Panc1 (cell line): ENCODE results near the gene ZFYVE27. TPM values are rescaled to one million over a fixed set of nuclear protein-coding genes. Genes with fewer than 3 reads are reported as not detected.

Experiments
- ATAC-seq: fragments of 200-7000 bp; cut with Tn5 transposase; 2 replicates; pipeline ENCODE4 v1.9.1; 2020; ENCODE audit warnings: mild to moderate bottlenecking, moderate library complexity
- BruUV-seq: library from RNA; stranded (reverse); fragments of 400-500 nt; replicated peaks from 2 replicates; lab custom pipeline; 2021; lab: Mats Ljungman, UMichigan
- CTCF ChIA-PET: fragments of 300-600 bp; sonication (Branson Sonifier 250); formaldehyde crosslinking; loops from one replicate; lab custom pipeline; 2022; ENCODE audit warnings: antibody characterized with exemption; lab: Charles Lee
- POLR2A ChIA-PET: fragments of 300-600 bp; sonication (Branson Sonifier 250); formaldehyde crosslinking; loops from one replicate; lab custom pipeline; 2022; ENCODE audit warnings: antibody characterized with exemption; lab: Charles Lee
- DNase-seq: peaks from one replicate; pipeline ENCODE4 v3.0.0-alpha.2; 2010; ENCODE audit warnings: low read depth, low spot score
- H3K27ac ChIP-seq: 2 replicates; pipeline ENCODE4 v1.5.1; 2011; ENCODE audit warnings: mild to moderate bottlenecking, low read length, inconsistent platforms
- H3K27me3 ChIP-seq: fragments of 200-500 bp; sonication (Bioruptor generic); 2 replicates; pipeline ENCODE4 v1.6.0; 2014; ENCODE audit warnings: low read length, inconsistent platforms; ENCODE audit not compliant: control insufficient read depth, insufficient read depth
- H3K36me3 ChIP-seq: fragments of 200-500 bp; sonication (Bioruptor generic); 2 replicates; pipeline ENCODE4 v1.5.1; 2014; ENCODE audit warnings: inconsistent platforms, mild to moderate bottlenecking, low read length, moderate library complexity; ENCODE audit not compliant: control insufficient read depth, insufficient read depth
- H3K4me1 ChIP-seq: 2 replicates; pipeline ENCODE4 v1.5.1; 2011; ENCODE audit warnings: inconsistent platforms, mild to moderate bottlenecking, low read length, moderate library complexity; ENCODE audit not compliant: control insufficient read depth, insufficient read depth
- H3K4me3 ChIP-seq, 2 experiments: 2 replicates each; pipeline ENCODE4 v1.5.1; 2011 to 2012; ENCODE audit warnings: low read depth in 2 of 2, low read length in 2 of 2, mild to moderate bottlenecking in 2 of 2, inconsistent platforms in 1 of 2, moderate library complexity in 1 of 2
- H3K9me3 ChIP-seq: fragments of 200-500 bp; sonication (Bioruptor generic); 2 replicates; pipeline ENCODE4 v1.5.1; 2014; ENCODE audit warnings: low read depth, mild to moderate bottlenecking, inconsistent platforms, low read length, moderate library complexity; ENCODE audit not compliant: control insufficient read depth, insufficient read depth
- POLR2AphosphoS5 ChIP-seq: IDR thresholded peaks from 2 replicates; pipeline ENCODE4 v1.6.1; 2012; ENCODE audit warnings: mild to moderate bottlenecking, low read depth, low read length, moderate library complexity
- REST ChIP-seq, 2 experiments: IDR thresholded peaks; 2 replicates each; pipeline ENCODE4 v1.6.1; 2011 to 2012; ENCODE audit warnings: low read depth in 2 of 2, control low read depth in 1 of 2, low read length in 1 of 2, mild to moderate bottlenecking in 1 of 2, moderate library complexity in 1 of 2; ENCODE audit not compliant: insufficient read depth in 1 of 2
- SIN3A ChIP-seq: IDR thresholded peaks from 2 replicates; pipeline ENCODE4 v1.6.1; 2012; ENCODE audit warnings: low read depth, mild to moderate bottlenecking, low read length, moderate library complexity, borderline replicate concordance; ENCODE audit not compliant: insufficient read depth
- TCF7L2 ChIP-seq: IDR thresholded peaks from 2 replicates; pipeline ENCODE4 v1.6.1; 2011; ENCODE audit warnings: mild to moderate bottlenecking, low read depth, low read length, inconsistent platforms
- in situ Hi-C: cut with HindIII; loops from 2 replicates; pipeline ENCODE4 v1.10.0; 2016; ENCODE audit warnings: low sequenced_read_pairs, low pct_unique_long_range_greater_than_20kb
- intact Hi-C: fragments of 100-400 bp; cut with micrococcal nuclease; formaldehyde crosslinking; loops from one replicate; pipeline ENCODE4 v1.10.0; 2022; ENCODE audit not compliant: unreplicated experiment
- total RNA-seq: library from RNA; stranded (reverse); gene quantifications from one replicate; pipeline ENCODE4 v1.2.1, GENCODE V29; 2021; ENCODE audit not compliant: unreplicated experiment
- TF ChIP-seq, protein P1 (sequence below): fragments of 450-650 bp; IDR thresholded peaks from 2 replicates; pipeline ENCODE4 v1.5.1; 2017; ENCODE audit warnings: mild to moderate bottlenecking

The ZFYVE27 gene
- total RNA-seq, 1 experiment from 2014 or later = 37.9 TPM

DNA sequence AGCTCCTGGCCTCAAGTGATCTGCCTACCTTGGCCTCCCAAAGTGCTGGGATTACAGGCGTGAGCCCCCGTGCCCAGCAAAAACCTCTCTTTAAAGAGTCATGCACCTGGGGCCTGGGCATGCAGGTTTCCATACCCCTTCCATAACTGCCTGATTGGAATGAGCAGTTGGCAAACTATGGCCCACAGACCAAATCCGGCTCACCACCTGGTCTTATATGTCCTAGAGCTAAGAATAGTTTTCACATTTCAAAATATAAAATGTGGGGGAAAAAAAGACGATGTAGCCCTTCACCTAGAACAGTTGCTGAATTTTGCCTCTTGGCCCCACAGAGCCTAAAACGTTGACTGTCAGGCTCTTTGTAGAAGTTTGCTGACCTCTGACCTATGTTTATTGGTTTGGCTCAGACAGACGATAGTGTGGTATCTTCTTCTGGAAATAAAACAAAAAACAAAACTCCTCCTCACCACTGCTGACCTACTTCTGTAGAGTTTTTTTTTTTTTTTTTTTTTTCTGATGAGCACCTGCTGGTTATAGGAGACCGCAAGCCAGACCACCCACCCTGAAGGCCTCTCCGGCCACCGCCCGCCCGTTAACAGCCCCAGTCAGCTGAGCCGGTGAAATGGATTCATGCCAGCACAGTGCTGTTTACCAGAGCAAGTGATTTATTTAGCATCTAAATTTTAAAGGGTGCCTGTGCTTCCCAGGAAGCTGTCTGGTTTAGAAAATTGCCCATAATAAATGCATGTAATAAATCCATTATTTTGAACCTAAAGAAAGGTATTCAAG is 68.4 kb downstream of the ZFYVE27 start:
- BruUV-seq = no TSS peak
- Histone ChIP-seq H3K27me3 (no peaks in the 10 kb centered on the region), H3K4me1 (no peaks in the 10 kb centered on the region), H3K36me3 (no peaks in the 10 kb centered on the region), H3K4me3 (no peak overlapping the region), H3K9me3 (no peaks in the 10 kb centered on the region), H3K27ac (no peak overlapping the region)
- in situ Hi-C loops = no loop called here
- TF ChIP-seq, protein P1, sequence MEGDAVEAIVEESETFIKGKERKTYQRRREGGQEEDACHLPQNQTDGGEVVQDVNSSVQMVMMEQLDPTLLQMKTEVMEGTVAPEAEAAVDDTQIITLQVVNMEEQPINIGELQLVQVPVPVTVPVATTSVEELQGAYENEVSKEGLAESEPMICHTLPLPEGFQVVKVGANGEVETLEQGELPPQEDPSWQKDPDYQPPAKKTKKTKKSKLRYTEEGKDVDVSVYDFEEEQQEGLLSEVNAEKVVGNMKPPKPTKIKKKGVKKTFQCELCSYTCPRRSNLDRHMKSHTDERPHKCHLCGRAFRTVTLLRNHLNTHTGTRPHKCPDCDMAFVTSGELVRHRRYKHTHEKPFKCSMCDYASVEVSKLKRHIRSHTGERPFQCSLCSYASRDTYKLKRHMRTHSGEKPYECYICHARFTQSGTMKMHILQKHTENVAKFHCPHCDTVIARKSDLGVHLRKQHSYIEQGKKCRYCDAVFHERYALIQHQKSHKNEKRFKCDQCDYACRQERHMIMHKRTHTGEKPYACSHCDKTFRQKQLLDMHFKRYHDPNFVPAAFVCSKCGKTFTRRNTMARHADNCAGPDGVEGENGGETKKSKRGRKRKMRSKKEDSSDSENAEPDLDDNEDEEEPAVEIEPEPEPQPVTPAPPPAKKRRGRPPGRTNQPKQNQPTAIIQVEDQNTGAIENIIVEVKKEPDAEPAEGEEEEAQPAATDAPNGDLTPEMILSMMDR = no peak
- TF ChIP-seq REST (IDR thresholded peaks at IDR 0.05; ENCODE audit: insufficient read depth in 1 of 2, low read depth in 2 of 2, low read length in 1 of 2) (no peak), TCF7L2 (no peak), POLR2AphosphoS5 (no peak), SIN3A (no peak)
- ChIA-PET CTCF (interaction anchor here (0.7 kb wide), 1 partner anchor 235 kb away, joined by 3 read pairs; no protein-coding TSS in a partner anchor), POLR2A (interaction anchor here (0.5 to 0.7 kb wide), 3 partner anchors 18 to 61 kb away, joined by 3 to 17 read pairs (median 6); no protein-coding TSS in a partner anchor)
- intact Hi-C loops = no loop called here
- DNase-seq = no peak
- ATAC-seq = no peak

DNA sequence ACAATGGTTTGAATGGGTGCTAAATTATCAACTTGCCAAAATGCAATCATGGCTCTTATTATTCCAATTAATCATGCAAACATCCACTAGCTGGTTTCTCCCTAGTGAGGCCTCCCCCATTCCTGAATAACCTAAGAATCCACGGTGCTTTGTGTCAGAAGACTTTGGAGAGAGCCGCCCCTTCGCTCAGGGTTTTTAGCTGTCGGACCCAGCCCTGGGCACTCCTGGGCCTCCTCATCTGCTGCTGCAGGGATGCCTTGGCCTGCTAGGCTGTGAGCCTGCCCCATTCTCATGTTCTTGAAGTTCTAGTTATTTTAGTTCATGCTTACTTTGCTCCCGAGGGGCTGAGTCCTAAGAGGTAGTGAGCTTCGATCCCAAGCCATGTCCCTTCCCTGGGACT is 69.0 kb downstream of the ZFYVE27 start:
- no TSS peak for BruUV-seq
- ATAC-seq = no peak; the same call in 1 of the 2 replicates
- H3K36me3 ChIP-seq = no peaks in the 10 kb centered on the region

More for the DNA sequence above, 69.0 kb downstream of the ZFYVE27 start:
- CTCF ChIA-PET = no interaction called here
- intact Hi-C loops = no loop called here
- POLR2A ChIA-PET = interaction anchor here (0.5 to 0.7 kb wide), 4 partner anchors 17 to 81 kb away, joined by 3 to 17 read pairs (median 4); no protein-coding TSS in a partner anchor
- in situ Hi-C loops = no loop called here
- Histone ChIP-seq H3K4me1 (no peaks in the 10 kb centered on the region), H3K27me3 (no peaks in the 10 kb centered on the region), H3K4me3 (no peak overlapping the region), H3K27ac (no peak overlapping the region), H3K9me3 (no peaks in the 10 kb centered on the region)
- TF ChIP-seq SIN3A (no peak), TCF7L2 (no peak), POLR2AphosphoS5 (no peak), REST (IDR thresholded peaks at IDR 0.05; ENCODE audit: insufficient read depth in 1 of 2, low read depth in 2 of 2, low read length in 1 of 2) (no peak)
- TF ChIP-seq, protein P1 = no peak
- no peak for DNase-seq
